HG03108 (cell line): ENCODE data around the gene GFI1.
"Not testable (repeated sequence)": the region's sequence is repeated elsewhere in the genome, so short reads cannot be mapped to it uniquely, and the experiment has no call there.

ENCODE experiments used
- ATAC-seq: cut with Tn5 transposase; IDR thresholded peaks from one replicate; pipeline ENCODE4 v1.9.1; 2021; ENCODE audit warnings: moderate library complexity; ENCODE audit not compliant: unreplicated experiment

GFI1 gene

GRCh38 chr1:92466683-92467352, 19.9 kb downstream of the GFI1 start:
- no peak for ATAC-seq

DNA sequence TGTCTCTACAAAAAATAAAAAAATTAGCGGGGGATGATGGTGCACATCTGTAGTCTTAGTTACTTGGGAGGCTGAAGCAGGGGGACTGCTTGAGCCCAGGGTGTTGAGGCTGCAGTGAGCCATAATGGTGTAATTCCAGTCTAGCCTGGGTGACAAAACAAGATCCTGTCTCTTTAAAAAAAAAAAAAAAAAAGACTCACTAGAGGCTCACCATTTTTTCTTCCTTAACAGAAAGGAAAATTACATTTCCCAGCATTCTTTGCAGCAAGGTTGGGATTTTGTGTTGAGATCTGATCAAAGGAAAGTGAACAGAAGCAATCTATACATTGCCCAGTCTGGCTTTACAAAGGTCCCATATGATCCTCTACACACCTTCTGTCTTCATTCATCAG, 21.5 kb downstream of the GFI1 start:
- no peak for ATAC-seq

GRCh38 chr1:92464588-92465255, 22.0 kb downstream of the GFI1 start:
- no peak for ATAC-seq

GRCh38 chr1:92461364-92462097, 25.2 kb downstream of the GFI1 start:
- peak; percentile 59 for ATAC-seq

DNA sequence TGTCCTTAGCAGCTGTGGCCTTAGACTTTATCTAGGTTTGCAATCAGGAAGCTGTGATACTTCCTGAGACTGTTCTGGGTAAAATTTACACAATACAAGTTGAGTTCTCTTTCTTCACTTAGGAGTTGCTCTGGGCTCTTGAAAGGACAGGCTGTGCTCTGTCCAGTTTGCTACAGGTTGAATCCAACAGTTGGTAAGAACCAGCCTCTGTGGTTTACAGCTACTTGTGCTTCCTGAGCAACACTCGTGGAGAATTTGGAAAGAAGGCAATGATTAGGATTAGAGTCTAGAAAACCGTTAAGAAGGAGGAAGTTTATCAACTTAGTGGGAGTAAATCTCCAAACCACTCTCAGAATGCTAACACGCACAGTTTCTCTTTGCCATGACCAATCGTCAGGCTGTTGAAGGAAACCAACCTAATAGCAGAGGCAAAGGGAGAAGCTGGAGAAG, 26.8 kb downstream of the GFI1 start:
- ATAC-seq = no peak

GRCh38 chr1:92458146-92458545, 28.6 kb downstream of the GFI1 start:
- ATAC-seq = no peak

DNA sequence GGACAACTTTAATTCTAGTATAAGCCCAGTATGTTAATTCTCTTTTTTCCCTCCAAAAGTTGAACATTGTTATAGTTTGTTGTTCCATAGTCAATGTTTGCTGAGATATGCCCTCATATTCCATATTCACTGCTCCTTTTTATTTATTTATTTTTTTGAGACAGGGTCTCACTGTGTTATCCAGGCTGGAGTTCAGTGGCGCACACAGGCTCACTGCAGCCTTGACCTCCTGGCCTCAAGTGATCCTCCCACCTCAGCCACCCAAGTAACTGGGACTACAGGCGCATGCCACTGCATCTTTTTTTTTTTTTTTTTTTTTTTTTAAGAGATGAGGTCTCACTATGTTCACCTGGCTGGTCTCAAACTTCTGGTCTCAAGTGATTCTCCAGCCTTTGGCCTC, 38.7 kb downstream of the GFI1 start:
- no peak for ATAC-seq

DNA sequence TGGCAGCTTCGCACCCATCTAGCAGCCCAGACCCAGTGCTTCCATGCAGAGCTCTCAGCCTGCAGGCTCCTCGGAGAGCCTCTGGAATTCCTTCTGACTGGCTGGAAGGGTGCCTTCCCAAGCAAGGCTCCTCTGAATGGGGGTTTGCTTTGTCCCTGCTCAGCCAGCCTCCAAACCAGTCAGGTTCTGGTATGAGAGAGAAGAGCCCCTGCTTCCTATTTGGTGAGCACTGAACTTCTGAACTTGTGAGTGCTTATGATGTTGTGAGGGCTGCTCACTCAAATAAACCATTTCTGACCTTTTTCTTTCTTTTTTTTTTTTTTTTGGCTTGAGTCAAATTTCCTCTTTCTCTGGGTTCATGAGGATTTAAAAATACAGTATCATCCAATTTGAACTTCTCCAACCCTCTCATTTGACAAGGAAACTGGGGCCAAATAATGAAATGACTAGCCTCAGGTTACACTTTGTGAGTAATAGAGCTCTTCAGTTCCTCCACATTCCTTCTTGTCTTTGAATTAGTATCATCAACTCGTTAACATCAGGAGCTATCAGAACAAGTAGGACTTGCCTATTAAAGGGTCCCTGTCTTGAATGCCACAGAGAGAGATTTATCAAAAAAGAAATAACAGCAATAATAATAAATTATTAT, 39.6 kb downstream of the GFI1 start:
- ATAC-seq = no peak

DNA sequence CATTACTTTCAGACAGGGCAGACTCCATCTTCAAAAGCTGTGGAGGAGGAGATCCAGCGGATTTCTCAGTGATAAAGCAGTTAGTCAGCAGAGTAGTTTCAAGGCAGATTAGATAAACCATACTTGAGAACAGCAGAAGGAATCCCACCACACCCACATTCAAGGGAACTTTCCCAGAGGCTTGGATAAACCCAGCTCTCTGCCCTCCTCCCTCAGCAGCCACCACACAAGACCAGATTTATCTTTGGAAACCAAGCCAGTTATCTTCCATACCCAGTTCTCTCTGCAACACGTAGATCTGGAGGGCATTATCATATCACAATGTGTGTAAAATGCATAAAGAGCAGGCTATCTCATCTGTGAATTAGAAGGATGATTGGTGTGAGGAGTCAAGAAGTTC, 40.2 kb downstream of the GFI1 start:
- ATAC-seq = no peak

DNA sequence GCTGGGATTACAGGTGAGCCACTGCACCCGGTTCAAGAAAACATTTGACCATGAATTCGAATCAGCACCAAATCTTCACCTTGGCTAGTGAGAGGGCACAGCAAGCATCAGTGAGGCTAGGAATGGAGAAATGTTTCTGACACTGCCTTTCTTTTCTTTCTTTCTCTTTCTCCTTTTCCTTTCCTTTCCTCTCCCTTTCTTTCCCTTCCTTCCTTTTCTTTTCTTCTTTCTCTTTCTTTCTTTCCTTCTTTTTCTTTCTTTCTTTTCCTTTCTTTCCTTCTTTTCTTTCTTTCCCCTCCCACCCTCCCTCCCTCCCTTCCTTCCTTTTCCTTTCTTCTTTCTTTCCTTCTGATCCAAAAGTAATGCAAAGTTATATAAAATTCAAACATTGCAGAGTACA, 40.9 kb downstream of the GFI1 start:
- no peak for ATAC-seq

DNA sequence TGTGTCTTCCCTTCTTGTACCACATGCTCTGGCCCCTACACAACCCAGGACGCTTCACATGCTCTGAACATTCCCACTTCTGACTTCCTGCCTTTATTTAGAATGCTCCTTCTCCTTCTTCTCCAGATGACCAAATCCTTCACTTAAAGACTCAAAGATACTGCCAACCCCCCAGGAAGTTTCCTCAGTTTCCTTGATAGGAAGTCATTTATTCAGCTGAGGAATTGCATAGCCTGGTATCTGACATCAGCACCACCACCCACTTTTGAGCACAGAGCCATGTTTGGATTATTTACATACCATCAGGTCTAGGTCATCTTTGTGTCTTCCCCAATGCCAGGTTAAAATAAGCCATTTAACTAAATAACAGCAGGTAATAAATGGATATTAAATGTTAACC, 42.4 kb downstream of the GFI1 start:
- ATAC-seq = no peak

- ATAC-seq = no peak
Measured at GRCh38 chr1:92443893-92444292, 42.8 kb downstream of the GFI1 start.

- ATAC-seq = no peak
Measured at GRCh38 chr1:92442351-92442750, 44.4 kb downstream of the GFI1 start.

DNA sequence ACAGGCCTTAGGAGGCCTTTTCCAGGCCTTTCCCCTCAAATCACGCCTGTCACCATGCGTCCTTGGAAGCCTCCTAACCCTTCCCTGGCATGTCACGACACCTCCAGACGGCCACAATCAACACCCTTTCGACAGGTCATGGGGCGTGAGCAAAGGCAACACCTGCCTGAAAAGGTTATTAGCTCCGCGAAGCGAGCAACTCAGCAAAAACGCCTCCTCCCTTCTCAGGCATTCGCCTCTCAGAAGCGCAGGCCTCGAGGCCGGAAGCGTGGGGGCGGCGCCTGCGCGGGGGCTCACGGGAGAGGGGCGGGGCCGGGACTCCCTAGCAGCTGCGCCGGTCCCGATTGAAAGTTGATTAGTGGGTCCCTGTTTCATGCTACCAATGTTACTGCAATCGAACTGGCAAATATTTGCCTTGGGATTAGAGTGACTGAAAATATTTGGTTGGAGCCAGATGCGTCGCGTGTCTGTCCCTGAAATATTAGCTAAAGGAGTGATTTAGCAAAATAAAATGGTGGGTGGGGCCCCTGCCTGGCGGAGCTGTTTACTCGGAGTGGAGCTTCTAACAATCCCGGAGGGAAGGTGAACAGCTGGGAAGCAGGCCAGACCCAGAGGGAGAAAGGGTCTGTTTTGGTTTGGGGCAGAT, 44.9 kb downstream of the GFI1 start:
- ATAC-seq = no peak

- no peak for ATAC-seq
Measured at GRCh38 chr1:92441316-92441696, 45.4 kb downstream of the GFI1 start.

- ATAC-seq = no peak
Measured at GRCh38 chr1:92439291-92439690, 47.4 kb downstream of the GFI1 start.

DNA sequence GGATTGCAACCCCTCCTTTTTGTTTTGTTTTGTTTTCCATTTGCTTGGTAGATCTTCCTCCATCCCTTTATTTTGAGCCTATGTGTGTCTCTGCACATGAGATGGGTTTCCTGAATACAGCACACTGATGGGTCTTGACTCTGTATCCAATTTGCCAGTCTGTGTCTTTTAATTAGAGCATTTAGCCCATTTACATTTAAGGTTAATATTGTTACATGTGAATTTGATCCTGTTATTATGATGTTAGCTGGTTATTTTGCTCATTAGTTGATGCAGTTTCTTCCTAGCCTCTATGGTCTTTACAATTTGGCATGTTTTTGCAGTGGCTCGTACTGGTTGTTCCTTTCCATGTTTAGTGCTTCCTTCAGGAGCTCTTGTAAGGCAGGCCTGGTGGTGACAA, 52.2 kb downstream of the GFI1 start:
- ATAC-seq = not testable (repeated sequence)

GRCh38 chr1:92430030-92430429, 56.7 kb downstream of the GFI1 start:
- no peak for ATAC-seq

DNA sequence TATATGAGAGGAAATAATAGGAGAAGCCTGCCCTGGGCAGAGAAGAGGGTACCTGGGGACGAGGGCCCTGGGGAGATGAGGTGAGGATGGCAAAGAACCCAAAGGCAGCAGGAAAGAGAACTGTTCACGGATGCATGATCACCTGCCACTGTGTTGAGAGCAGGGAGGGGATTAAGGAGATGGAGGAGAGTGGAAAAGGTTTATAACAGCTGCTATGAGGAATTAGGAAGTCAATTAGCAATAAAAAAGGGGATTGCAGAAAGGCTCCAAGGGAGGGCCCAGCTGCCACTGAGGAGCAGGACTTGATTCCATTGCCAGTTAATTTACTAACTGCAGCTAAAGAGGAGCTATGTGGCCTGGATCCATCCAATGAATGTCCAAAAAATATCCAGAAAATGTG, 61.1 kb downstream of the GFI1 start:
- no peak for ATAC-seq
